Left lung (tissue), 10 donors: ENCODE data around the gene SDF2L1. TPM values are rescaled to one million over a fixed set of nuclear protein-coding genes. Genes with fewer than 3 reads are reported as not detected.

Experiments
- ATAC-seq: fragments of 200-7000 bp; cut with Tn5 transposase; one replicate; pipeline ENCODE4 v1.9.1; 2020; ENCODE audit warnings: moderate library complexity
- DNase-seq, 4 donors: peaks; one replicate each; pipeline ENCODE4 v3.0.0-alpha.2; 2013 to 2020
- H3K27ac ChIP-seq, 2 donors: fragments of 200-600 bp; sonication (generic) in 1 of 2; one replicate each; pipeline versions ENCODE4 v1.5.0 to v1.8.0; 2020 to 2021
- H3K27me3 ChIP-seq, 2 donors: fragments of 200-600 bp; sonication (generic) in 1 of 2; one replicate each; pipeline versions ENCODE4 v1.5.0 to v1.8.0; 2020 to 2021
- H3K36me3 ChIP-seq, 2 donors: fragments of 200-600 bp; sonication (generic) in 1 of 2; one replicate each; pipeline versions ENCODE4 v1.5.0 to v1.8.0; 2020 to 2021
- H3K4me1 ChIP-seq, 2 donors: fragments of 200-600 bp; one replicate each; pipeline ENCODE4 v1.8.0; 2021
- H3K4me3 ChIP-seq, 2 donors: fragments of 200-600 bp; sonication (generic) in 1 of 2; one replicate each; pipeline versions ENCODE4 v1.5.0 to v1.8.0; 2020 to 2021; ENCODE audit warnings: mild to moderate bottlenecking in 1 of 2
- H3K9me3 ChIP-seq, 2 donors: fragments of 200-600 bp; sonication (generic) in 1 of 2; one replicate each; pipeline versions ENCODE4 v1.5.0 to v1.8.0; 2020 to 2021
- intact Hi-C, 2 donors: fragments of 100-400 bp; cut with DNase I; formaldehyde crosslinking; loops; one replicate each; pipeline versions ENCODE4 v1.11.2 to v1.14.2; 2022
- polyA plus RNA-seq, 6 donors: library from polyadenylated mRNA; unstranded; fragments of 120-200 nt; gene quantifications; one replicate each; pipeline ENCODE4 v1.2.1, GENCODE V29; 2013; ENCODE audit not compliant: insufficient read length in 6 of 6
- total RNA-seq, 2 donors: library from RNA; stranded (reverse); fragmentation: NEBNext Ultra II Directional; extraction: Animal tissue kit (Norgen Biotek cat#: 25700); gene quantifications; one replicate each; pipeline ENCODE4 v1.2.1, GENCODE V29; 2021
- TF ChIP-seq, protein P1 (sequence below), 2 donors: fragments of 200-600 bp; sonication (generic) in 1 of 2; IDR thresholded peaks; one replicate each; pipeline versions ENCODE4 v1.5.0 to v1.8.0; 2021; ENCODE audit warnings: antibody characterized with exemption in 2 of 2
- donor health status: DM: no; HTN: yes; CAD: no.
- donor health status: DM: no; HTN: no; CAD: no.

The SDF2L1 gene
- total and polyA plus RNA-seq, 8 donors, result 11.9 to 82.1 (median 16.7) TPM

DNA sequence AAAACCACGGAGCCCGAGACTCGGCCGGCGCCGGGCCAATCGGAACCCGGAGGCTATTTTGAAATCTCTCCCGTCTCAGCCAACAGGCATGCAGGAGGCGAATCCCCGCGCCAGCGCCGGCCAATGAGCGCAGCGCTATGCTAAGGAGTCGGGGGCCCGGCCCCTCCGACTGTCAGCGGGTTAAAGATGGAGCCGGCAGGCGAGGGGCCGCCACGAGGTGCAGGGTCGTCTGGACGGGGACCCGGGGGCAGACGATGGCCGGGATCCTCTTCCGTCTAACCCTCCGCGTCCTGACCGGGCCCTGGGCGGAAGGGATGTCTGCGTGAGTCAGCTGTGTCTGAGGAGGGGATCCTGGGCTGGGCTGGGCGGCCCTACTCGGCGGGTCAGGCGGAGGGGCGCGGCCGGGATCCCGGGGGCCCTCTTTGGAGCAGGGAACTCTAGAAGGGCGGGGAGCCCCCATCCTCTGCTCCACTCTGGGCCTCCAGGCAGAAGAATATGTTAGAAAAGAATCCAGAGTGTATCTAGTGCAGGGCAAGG, 10.0 kb downstream of the SDF2L1 start:
- peak; percentile 85 to 96 (median 91) for DNase-seq
- peaks cover 7 to 29% of the 10 kb centered on the region in 2 donors for H3K4me1 ChIP-seq
- TF ChIP-seq, protein P1, sequence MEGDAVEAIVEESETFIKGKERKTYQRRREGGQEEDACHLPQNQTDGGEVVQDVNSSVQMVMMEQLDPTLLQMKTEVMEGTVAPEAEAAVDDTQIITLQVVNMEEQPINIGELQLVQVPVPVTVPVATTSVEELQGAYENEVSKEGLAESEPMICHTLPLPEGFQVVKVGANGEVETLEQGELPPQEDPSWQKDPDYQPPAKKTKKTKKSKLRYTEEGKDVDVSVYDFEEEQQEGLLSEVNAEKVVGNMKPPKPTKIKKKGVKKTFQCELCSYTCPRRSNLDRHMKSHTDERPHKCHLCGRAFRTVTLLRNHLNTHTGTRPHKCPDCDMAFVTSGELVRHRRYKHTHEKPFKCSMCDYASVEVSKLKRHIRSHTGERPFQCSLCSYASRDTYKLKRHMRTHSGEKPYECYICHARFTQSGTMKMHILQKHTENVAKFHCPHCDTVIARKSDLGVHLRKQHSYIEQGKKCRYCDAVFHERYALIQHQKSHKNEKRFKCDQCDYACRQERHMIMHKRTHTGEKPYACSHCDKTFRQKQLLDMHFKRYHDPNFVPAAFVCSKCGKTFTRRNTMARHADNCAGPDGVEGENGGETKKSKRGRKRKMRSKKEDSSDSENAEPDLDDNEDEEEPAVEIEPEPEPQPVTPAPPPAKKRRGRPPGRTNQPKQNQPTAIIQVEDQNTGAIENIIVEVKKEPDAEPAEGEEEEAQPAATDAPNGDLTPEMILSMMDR (IDR thresholded peaks at IDR 0.05), result no peak
- peaks cover 0 to 25% of the 10 kb centered on the region in 2 donors for H3K36me3 ChIP-seq
- H3K27ac ChIP-seq, result peak overlapping the region in 1 of 2 donors; percentile 40
- intact Hi-C loops, result no loop called here
- peak overlapping the region; percentile 59 to 70 for H3K4me3 ChIP-seq
- ATAC-seq, result peak; percentile 96
- H3K27me3 ChIP-seq, result peaks cover 0 to 7% of the 10 kb centered on the region in 2 donors
- no peaks in the 10 kb centered on the region for H3K9me3 ChIP-seq

DNA sequence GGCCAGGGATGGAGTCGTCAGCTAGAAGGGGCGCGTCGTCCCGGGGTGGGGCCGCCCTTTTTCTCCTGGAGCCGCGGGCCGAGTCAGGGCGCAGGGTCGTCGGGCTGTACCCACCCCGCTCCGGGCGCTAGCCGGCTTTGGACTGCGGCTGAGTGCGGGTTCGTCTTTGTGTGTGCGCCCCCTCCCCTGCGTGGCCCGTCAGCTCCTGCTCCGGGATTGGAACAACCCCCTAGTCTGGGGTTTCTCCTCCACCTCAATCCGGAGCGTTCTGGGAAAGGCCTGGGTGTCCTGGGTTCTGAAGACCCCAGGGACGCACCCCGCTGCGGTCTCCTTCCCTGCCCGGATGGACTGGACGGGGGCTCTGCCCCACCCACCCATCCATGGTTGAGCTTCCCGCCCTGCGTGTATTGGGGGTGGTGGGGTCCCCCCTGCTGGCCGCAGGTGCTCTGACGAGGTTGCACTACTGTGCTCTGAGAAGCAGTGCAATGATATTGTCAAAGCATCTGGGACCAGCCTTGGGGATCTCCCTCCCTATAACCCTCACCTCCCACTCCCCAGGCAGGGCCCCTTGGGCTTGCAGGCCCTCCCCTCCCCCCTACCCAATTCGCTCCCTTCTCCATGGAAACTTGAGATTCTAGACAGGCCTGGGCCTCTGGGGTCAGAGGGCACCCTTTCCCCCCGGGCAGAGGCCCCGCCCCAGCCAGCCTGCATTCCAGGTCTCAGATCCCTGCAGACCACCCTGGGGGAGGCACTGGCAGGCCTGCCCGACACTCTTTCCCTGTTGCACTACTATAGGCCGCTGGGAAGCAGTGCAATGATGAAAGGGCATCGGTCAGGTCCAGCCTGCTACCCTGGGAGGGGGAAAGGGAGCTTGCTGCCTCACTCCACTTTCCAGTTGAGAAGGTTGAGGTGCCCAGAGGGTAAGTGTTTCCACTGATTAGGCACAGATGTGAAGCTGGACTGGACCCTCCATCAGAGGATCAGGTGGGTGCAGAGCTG, 10.7 kb downstream of the SDF2L1 start:
- H3K4me3 ChIP-seq, result peak overlapping the region; percentile 59 to 70
- ATAC-seq (no peak), DNase-seq (peak in 1 of 4 donors; percentile 31)
- intact Hi-C loops, result no loop called here
- TF ChIP-seq, protein P1 (IDR thresholded peaks at IDR 0.05), result no peak
- H3K36me3 ChIP-seq, result peaks cover 0 to 18% of the 10 kb centered on the region in 2 donors
- peaks cover 0 to 11% of the 10 kb centered on the region in 2 donors for H3K27me3 ChIP-seq
- H3K27ac ChIP-seq, result no peak overlapping the region
- peaks cover 8 to 33% of the 10 kb centered on the region in 2 donors for H3K4me1 ChIP-seq
- no peaks in the 10 kb centered on the region for H3K9me3 ChIP-seq

DNA sequence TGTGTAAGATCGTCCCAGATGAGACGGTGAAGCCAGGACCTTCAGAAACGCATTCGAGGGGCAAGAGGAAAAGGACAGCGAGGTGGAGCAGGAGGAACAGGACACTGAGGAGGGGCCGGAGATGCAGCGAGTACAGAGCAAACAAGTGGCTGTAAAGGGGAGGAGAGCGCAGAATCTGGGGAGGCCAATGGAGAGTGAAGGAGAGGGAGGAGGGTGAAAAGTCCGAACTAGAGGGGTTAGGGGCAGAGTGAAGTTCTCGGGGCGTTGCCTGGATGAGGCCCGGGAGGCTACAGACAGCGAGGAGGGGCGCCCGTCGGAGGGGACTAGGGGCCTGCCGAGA, 14.9 kb downstream of the SDF2L1 start:
- H3K4me1 ChIP-seq, result peaks cover 6 to 27% of the 10 kb centered on the region in 2 donors
- no peaks in the 10 kb centered on the region for H3K36me3 ChIP-seq
- H3K9me3 ChIP-seq, result no peaks in the 10 kb centered on the region
- TF ChIP-seq, protein P1 (IDR thresholded peaks at IDR 0.05), result no peak
- no peak for ATAC-seq
- H3K4me3 ChIP-seq, result peak overlapping the region in 1 of 2 donors; percentile 76
- no peak for DNase-seq
- no peak overlapping the region for H3K27ac ChIP-seq
- intact Hi-C loops, result no loop called here
- peaks cover 0 to 11% of the 10 kb centered on the region in 2 donors for H3K27me3 ChIP-seq

GRCh38 chr22:21657360-21658032, 15.4 kb downstream of the SDF2L1 start:
- TF ChIP-seq, protein P1 (IDR thresholded peaks at IDR 0.05), result peak in 1 of 2 donors; percentile 49
- intact Hi-C loops, result no loop called here
- Histone ChIP-seq H3K27me3 (peaks cover 0 to 8% of the 10 kb centered on the region in 2 donors), H3K36me3 (no peaks in the 10 kb centered on the region), H3K4me1 (peaks cover 6 to 22% of the 10 kb centered on the region in 2 donors), H3K27ac (peak overlapping the region in 1 of 2 donors; percentile 55), H3K9me3 (no peaks in the 10 kb centered on the region), H3K4me3 (peak overlapping the region; percentile 52 to 76)
- ATAC-seq (peak; percentile 95), DNase-seq (peak in 3 of 4 donors; percentile 65 to 97 (median 83))
